IPS DF 4.7 (cell line): ENCODE measurements around the gene MSH5.
"Not testable (repeated sequence)": the region's sequence is repeated elsewhere in the genome, so short reads cannot be mapped to it uniquely, and the experiment has no call there.

Experiments
- DNase-seq: peaks from one replicate; pipeline ENCODE4 v3.0.0-alpha.2; 2013; ENCODE audit warnings: low spot score; ENCODE audit errors: extremely low read depth

The MSH5 gene

GRCh38 chr6:31778193-31778592 is 38.4 kb downstream of the MSH5 start:
- DNase-seq, result no peak

GRCh38 chr6:31778999-31779885 is 39.4 kb downstream of the MSH5 start:
- DNase-seq, result no peak

GRCh38 chr6:31779908-31780307 is 40.1 kb downstream of the MSH5 start:
- DNase-seq, result no peak

GRCh38 chr6:31780507-31781243 is 40.9 kb downstream of the MSH5 start:
- DNase-seq, result no peak

- DNase-seq, result no peak
These were observed 41.7 kb downstream of the MSH5 start for GRCh38 chr6:31781244-31782125.

- no peak for DNase-seq
These were observed 42.5 kb downstream of the MSH5 start for GRCh38 chr6:31782126-31782855.

GRCh38 chr6:31784098-31784925 is 44.5 kb downstream of the MSH5 start:
- no peak for DNase-seq

GRCh38 chr6:31785475-31785874 is 45.7 kb downstream of the MSH5 start:
- DNase-seq, result no peak

- no peak for DNase-seq
These were observed 51.7 kb downstream of the MSH5 start for GRCh38 chr6:31791324-31792089.

GRCh38 chr6:31792090-31792374 is 52.2 kb downstream of the MSH5 start:
- no peak for DNase-seq

- no peak for DNase-seq
These were observed 53.0 kb downstream of the MSH5 start for GRCh38 chr6:31792761-31793171.

GRCh38 chr6:31793927-31794245 is 54.1 kb downstream of the MSH5 start:
- DNase-seq, result not testable (repeated sequence)

- no peak for DNase-seq
These were observed 54.6 kb downstream of the MSH5 start for GRCh38 chr6:31794294-31794865.

- no peak for DNase-seq
These were observed 55.2 kb downstream of the MSH5 start for GRCh38 chr6:31794866-31795615.

GRCh38 chr6:31795616-31796298 is 56.0 kb downstream of the MSH5 start, which contains the start of gene VARS1:
TSS of gene VARS1 (minus strand) at chr6:31795752. CDS start at chr6:31795217, 535 bp downstream.
- DNase-seq, result no peak

GRCh38 chr6:31796993-31797385 is 57.2 kb downstream of the MSH5 start:
- DNase-seq, result no peak

- no peak for DNase-seq
These were observed 57.8 kb downstream of the MSH5 start for GRCh38 chr6:31797588-31797987.

- DNase-seq, result no peak
These were observed 60.0 kb downstream of the MSH5 start for GRCh38 chr6:31799781-31800180.
